GM12892 (cell line): ENCODE results near the gene NBEA.

ENCODE experiments used
- POLR2A ChIP-seq: IDR thresholded peaks from 2 replicates; pipeline ENCODE4 v1.6.1; 2011; ENCODE audit warnings: low read depth, low read length, control low read depth
- POLR2AphosphoS5 ChIP-seq: IDR thresholded peaks from 2 replicates; pipeline ENCODE4 v1.6.1; 2011; ENCODE audit warnings: low read depth, low read length, control low read depth
- TAF1 ChIP-seq: IDR thresholded peaks from 2 replicates; pipeline ENCODE4 v1.6.1; 2011; ENCODE audit warnings: low read depth, mild to moderate bottlenecking, control low read depth, low read length, borderline replicate concordance

GRCh38 chr13:35482527-35482926 is 540.5 kb downstream of the NBEA start:
- TF ChIP-seq POLR2A, result no peak
- no peak for TF ChIP-seq TAF1
- no peak for TF ChIP-seq POLR2AphosphoS5
